Measurements from ENCODE around the gene DACH1.

DNA sequence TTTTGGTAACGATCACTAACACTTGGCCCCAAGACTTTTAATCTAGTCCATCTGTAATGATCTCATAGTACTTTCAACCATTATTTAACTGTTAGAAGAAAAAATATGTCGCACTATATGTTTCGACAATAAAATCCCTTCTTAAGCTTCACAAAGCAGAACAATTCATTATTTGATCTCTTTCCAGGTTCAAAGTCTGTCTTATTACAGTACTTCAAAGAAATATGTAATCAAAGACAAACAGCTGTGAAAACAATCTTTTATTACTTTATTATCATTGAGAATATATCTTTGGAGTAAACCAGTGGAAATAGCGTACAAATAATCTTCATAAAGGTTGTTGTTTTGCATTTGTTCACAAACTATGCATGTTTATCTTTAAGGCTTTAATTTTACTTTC is 93.5 kb downstream of the DACH1 start:
- TF ChIP-seq, protein P1, sequence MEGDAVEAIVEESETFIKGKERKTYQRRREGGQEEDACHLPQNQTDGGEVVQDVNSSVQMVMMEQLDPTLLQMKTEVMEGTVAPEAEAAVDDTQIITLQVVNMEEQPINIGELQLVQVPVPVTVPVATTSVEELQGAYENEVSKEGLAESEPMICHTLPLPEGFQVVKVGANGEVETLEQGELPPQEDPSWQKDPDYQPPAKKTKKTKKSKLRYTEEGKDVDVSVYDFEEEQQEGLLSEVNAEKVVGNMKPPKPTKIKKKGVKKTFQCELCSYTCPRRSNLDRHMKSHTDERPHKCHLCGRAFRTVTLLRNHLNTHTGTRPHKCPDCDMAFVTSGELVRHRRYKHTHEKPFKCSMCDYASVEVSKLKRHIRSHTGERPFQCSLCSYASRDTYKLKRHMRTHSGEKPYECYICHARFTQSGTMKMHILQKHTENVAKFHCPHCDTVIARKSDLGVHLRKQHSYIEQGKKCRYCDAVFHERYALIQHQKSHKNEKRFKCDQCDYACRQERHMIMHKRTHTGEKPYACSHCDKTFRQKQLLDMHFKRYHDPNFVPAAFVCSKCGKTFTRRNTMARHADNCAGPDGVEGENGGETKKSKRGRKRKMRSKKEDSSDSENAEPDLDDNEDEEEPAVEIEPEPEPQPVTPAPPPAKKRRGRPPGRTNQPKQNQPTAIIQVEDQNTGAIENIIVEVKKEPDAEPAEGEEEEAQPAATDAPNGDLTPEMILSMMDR (conservative IDR thresholded peaks at IDR 0.05) = no peak
- no peak for TF ChIP-seq ZFX (IDR thresholded peaks at IDR 0.05)
